Cardiac fibroblast (primary cell): ENCODE data around the gene UNC80.
A peak's percentile ranks its signal among the peaks of the same experiment; 100 is the strongest.

Experiments used
- DNase-seq, 2 donors: peaks; one replicate each; pipeline versions ENCODE4 v3.0.0 to v3.0.0-alpha.2; 2010; ENCODE audit warnings: low read depth in 2 of 2
- H3K4me3 ChIP-seq, 2 donors: replicated peaks in 1 of 2; 1 replicate in 1 of 2; 2 replicates in 1 of 2; pipeline ENCODE4 v1.5.1; 2011; ENCODE audit warnings: low read depth in 2 of 2, low read length in 2 of 2, mild to moderate bottlenecking in 2 of 2, moderate library complexity in 1 of 2
- TF ChIP-seq, protein P1 (sequence below): IDR thresholded peaks from one replicate; pipeline ENCODE4 v1.5.1; 2011; ENCODE audit warnings: low read depth, mild to moderate bottlenecking, low read length, inconsistent platforms

UNC80 gene

DNA sequence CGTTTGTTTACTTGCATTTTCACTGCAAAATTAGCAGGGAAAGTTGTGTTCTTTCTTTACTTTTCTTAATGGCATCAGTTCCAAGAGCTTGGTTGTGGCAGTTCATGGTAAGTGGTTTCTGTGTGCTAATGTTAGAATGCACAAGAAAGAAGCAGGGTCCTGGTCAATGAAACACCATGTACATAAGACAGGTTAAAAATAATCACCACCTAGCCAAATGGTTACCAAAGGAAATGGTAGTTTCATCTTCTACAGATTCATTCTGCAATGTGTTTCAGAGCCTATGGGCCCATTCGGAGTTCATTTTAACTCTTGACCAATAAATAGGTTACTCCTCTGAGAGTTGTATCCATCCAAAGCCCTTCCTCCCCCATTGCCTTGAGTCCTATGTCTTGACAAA lies 212.7 kb downstream of the UNC80 start:
- TF ChIP-seq, protein P1, sequence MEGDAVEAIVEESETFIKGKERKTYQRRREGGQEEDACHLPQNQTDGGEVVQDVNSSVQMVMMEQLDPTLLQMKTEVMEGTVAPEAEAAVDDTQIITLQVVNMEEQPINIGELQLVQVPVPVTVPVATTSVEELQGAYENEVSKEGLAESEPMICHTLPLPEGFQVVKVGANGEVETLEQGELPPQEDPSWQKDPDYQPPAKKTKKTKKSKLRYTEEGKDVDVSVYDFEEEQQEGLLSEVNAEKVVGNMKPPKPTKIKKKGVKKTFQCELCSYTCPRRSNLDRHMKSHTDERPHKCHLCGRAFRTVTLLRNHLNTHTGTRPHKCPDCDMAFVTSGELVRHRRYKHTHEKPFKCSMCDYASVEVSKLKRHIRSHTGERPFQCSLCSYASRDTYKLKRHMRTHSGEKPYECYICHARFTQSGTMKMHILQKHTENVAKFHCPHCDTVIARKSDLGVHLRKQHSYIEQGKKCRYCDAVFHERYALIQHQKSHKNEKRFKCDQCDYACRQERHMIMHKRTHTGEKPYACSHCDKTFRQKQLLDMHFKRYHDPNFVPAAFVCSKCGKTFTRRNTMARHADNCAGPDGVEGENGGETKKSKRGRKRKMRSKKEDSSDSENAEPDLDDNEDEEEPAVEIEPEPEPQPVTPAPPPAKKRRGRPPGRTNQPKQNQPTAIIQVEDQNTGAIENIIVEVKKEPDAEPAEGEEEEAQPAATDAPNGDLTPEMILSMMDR: no peak

DNA sequence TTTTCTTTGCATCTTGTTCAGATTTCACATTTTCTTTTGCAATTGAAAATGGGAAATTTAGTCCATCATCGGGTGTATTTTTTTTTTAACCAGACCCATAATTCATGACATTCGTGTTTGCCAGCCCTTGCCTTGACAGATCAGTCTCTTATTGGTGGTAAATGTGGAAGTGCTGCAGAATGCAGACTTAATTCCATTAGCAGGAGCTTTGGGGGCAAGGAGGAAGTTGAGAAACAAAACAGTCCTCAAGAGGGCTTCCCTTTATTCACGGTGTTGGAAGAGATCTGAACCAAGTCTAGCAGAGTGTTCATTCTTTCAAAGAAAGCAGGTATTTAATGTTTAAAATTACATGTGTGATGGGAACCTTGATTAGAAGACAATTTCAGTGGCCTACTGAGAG lies 214.2 kb downstream of the UNC80 start:
- TF ChIP-seq, protein P1: no peak
- no peak for DNase-seq
- no peak overlapping the region for H3K4me3 ChIP-seq

More for the DNA sequence above, 212.7 kb downstream of the UNC80 start:
- H3K4me3 ChIP-seq: no peak overlapping the region
- DNase-seq: no peak

DNA sequence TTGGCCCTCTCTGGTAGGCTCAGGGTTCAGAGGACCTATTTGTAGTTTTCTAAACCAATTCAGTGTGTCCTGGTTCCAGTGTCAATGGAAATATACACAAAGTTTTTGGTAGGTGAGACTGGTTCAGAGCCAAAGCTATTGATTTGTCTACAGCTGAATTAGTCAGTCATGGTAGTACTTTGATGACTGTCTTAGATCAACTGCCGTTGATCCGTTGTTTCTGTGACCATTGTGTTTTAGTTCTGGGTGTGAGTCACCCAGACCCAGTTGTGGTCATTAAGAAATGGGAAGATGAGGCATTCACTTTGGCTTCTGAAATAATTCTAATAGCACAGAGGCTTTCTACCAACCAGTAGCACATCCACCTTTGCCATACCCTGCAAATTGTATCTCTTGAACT lies 214.8 kb downstream of the UNC80 start:
- DNase-seq: peak in 1 of 2 donors; percentile 33
- H3K4me3 ChIP-seq: no peak overlapping the region
- TF ChIP-seq, protein P1: no peak

DNA sequence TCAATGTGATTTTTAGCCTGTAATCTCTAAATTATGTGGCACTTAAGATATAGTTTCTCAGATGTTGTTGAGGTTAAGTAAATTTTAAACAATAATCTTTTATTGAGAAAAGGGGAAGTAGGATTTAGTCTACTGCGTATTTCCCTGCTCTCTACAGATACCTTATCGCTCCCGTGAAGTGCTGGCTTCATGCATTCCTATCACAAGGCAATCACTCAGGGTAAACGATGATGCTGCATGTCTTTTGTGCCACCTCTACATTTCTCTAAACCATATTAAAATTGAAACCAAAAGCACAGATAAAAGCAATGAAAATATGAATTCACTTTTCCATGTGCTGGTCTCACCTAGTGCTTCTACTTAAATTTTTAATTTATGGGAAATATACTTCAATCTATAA lies 216.4 kb downstream of the UNC80 start:
- H3K4me3 ChIP-seq: no peak overlapping the region
- no peak for DNase-seq
- TF ChIP-seq, protein P1: no peak

DNA sequence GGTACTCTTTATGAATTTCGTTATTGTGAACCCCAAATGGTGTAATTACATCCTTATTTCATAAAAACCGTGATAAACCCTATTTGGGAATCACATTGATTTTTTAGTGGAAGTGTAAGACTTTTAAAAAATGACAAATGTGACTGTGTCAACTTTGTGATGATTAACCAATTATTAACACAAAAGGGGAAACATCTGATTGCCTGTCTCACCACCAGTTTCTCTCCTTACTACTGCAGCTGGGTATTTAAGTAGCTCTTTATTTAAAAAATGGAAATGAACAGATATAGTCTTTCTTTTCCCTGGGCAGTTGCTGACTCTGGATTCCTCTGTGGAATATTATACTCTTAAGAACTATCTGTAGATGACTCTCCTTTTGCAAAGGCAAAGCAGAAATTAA lies 219.2 kb downstream of the UNC80 start:
- H3K4me3 ChIP-seq: no peak overlapping the region
- TF ChIP-seq, protein P1: no peak
- no peak for DNase-seq

DNA sequence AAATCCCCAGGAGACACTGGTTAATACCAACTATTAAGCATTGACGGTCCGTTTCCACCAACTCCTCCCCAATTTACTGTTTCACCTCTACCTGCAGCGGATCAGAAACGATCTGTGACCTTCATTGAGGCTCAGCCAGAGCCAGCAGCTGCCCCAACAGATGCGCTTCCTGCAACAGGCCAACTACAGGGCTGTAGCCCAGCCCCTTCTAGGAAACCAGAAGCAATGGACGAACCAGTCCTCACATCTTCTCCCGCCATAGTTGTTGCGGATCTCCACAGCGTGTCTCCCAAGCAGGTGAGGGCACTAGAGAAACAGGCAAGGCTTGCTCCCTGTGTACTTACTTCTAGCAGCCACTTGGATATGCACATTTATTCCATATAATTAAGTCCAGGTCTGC lies 222.3 kb downstream of the UNC80 start:
- no peak for DNase-seq
- H3K4me3 ChIP-seq: no peak overlapping the region
- TF ChIP-seq, protein P1: no peak

DNA sequence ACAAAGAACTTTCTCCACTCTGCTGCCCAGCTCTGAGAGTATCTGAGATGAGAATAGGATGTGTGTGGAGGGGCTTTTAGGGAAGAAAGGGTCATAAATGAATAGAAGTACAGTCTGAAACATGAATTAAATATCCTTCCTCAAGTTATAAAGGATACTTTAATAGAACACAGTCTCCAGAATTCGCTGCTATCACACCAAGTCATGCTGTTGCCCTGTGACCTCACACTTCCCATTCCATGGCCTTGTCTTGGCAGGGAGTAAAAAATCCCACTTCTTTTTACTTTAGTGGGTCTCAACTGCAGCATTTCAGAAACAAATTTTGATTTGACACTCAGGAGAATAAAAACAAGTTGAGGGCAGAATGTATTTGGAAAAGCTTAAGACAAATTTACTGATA lies 227.0 kb downstream of the UNC80 start:
- DNase-seq: no peak
- TF ChIP-seq, protein P1: no peak
- H3K4me3 ChIP-seq: no peak overlapping the region
